A673 (cell line): ENCODE measurements around the gene NEU3.

Source experiments
- EZH2 ChIP-seq: fragments of 200-600 bp; sonication (generic); IDR thresholded peaks from 2 replicates; pipeline ENCODE4 v1.6.1; 2017; ENCODE audit warnings: borderline replicate concordance, low read depth, mild to moderate bottlenecking, mixed read lengths, antibody characterized with exemption, low read length; ENCODE audit not compliant: poor library complexity, severe bottlenecking
- TF ChIP-seq, protein P1 (sequence below): fragments of 300-800, 200-600 bp; sonication (generic); conservative IDR thresholded peaks from 2 replicates; pipeline ENCODE4 v1.5.1; 2017; ENCODE audit warnings: low read depth, mild to moderate bottlenecking, antibody characterized with exemption, low read length, moderate library complexity, mixed read lengths

GRCh38 chr11:74966651-74967050 lies 22.1 kb upstream of the NEU3 start:
- TF ChIP-seq, protein P1, sequence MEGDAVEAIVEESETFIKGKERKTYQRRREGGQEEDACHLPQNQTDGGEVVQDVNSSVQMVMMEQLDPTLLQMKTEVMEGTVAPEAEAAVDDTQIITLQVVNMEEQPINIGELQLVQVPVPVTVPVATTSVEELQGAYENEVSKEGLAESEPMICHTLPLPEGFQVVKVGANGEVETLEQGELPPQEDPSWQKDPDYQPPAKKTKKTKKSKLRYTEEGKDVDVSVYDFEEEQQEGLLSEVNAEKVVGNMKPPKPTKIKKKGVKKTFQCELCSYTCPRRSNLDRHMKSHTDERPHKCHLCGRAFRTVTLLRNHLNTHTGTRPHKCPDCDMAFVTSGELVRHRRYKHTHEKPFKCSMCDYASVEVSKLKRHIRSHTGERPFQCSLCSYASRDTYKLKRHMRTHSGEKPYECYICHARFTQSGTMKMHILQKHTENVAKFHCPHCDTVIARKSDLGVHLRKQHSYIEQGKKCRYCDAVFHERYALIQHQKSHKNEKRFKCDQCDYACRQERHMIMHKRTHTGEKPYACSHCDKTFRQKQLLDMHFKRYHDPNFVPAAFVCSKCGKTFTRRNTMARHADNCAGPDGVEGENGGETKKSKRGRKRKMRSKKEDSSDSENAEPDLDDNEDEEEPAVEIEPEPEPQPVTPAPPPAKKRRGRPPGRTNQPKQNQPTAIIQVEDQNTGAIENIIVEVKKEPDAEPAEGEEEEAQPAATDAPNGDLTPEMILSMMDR: no peak
- no peak for TF ChIP-seq EZH2
